Activated gamma-delta T cell treated with anti-CD3 and anti-CD28 coated beads, Interleukin-2, amount 50 U/mL, for 16 hours (primary cell): ENCODE results near the gene MED13L.
"Not testable (repeated sequence)": the region's sequence is repeated elsewhere in the genome, so short reads cannot be mapped to it uniquely, and the experiment has no call there.

Experiments used
- DNase-seq: peaks from one replicate; pipeline ENCODE4 v3.0.0-alpha.2; 2020; ENCODE audit warnings: low read depth

Gene MED13L

DNA sequence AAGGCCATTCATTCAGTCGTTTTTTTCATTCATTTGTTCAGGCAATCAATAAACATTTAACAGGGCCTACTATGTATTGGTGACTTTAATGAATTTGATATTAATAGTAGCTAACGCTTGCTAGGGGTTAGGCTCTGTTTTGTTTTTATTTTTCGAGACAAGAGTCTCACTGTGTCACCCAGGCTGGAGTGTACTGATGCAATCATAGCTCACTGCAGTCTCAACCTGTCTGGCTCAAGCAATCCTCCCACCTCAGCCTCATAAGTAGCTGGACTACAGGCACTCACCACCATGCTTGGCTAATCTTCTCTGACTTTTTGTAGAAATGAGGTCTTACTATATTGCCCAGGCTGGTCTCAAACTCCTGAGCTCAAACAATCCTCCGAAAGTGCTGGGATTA lies 25.6 kb upstream of the MED13L start:
- DNase-seq, result no peak

DNA sequence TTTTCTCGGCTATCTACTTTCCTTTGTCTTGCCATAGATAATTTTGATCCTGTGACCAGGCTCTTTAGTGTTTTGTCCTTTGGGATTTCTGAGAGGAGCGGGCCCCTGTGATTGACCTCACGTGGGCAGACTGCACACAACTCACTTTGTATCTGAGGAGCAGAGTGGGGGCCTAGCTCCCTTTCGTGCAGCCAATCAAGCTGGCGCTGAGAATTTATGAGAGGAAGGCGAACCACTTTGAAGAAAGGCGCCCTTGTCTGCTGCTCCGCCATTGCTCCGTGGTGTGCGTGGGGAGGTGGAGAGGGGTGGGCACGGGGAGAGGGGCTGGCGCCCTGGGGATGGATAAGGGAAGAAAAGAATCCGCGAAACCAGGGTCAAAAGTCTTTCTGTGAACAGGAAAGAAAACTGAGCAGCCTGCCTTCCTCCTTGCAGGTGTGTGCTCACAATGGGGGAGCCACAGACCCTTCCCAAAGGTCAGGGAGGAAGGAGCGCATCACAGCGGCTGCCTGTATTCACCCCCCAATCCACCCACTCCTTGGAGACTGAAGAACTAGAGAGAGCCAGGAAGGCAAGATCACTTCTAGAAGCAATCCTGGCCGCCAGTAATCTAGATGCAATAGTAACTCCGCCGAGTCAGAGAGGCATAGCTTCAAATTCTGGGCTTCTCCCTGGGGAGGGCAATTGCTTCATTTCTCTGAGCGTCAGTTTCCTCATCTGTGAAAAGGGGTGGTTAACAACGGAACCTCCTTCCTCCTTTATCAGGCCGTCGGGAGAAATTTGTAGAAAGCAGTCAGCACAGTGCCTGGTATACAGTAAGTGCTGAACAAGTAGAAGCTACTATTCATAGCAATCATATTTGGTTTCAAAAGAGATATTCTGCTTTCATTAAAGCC lies 24.9 kb upstream of the MED13L start:
- no peak for DNase-seq

DNA sequence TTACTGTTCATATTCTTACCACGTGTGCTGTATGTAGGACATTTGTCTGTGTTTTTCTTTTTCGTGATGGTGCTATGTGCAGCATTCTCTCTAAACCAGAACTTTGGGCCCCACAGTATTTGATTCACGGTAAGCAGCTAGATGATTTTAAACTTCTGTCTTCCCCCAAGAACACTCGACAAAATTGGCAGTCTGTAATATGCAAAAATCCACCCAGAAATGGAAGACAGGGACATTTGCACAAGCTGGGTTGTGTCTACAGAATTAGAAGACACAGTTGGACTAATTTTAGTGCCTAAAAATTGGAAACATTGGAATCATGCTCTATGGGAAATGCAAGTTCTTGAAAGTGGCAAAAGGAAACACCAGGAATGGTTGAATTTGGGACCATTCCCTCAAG lies 24.1 kb upstream of the MED13L start:
- DNase-seq, result no peak

- no peak for DNase-seq
Observed at GRCh38 chr12:116299665-116300328, 22.3 kb upstream of the MED13L start.

DNA sequence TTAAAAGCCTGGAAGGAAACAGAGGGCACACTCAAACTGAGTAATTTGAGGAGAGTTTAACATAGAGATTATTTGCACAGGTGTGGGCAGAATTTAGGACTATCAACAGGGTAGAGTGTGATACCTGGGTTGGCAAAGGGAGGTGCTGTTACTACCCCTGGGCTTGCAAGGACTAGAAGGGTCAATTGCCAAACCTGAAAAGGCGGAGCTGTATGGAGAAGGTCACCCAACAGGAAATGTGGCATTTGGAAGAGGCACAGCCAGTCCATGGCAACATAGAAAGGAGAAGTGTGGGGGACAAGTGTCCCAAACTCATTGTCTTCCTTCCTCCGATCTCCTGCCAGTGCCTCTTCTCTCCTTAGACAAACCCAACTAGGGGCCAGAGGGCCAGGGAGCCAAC lies 21.6 kb upstream of the MED13L start:
- no peak for DNase-seq

GRCh38 chr12:116298578-116298977 lies 21.1 kb upstream of the MED13L start:
- no peak for DNase-seq

- no peak for DNase-seq
Observed at GRCh38 chr12:116297224-116297834, 19.8 kb upstream of the MED13L start.

DNA sequence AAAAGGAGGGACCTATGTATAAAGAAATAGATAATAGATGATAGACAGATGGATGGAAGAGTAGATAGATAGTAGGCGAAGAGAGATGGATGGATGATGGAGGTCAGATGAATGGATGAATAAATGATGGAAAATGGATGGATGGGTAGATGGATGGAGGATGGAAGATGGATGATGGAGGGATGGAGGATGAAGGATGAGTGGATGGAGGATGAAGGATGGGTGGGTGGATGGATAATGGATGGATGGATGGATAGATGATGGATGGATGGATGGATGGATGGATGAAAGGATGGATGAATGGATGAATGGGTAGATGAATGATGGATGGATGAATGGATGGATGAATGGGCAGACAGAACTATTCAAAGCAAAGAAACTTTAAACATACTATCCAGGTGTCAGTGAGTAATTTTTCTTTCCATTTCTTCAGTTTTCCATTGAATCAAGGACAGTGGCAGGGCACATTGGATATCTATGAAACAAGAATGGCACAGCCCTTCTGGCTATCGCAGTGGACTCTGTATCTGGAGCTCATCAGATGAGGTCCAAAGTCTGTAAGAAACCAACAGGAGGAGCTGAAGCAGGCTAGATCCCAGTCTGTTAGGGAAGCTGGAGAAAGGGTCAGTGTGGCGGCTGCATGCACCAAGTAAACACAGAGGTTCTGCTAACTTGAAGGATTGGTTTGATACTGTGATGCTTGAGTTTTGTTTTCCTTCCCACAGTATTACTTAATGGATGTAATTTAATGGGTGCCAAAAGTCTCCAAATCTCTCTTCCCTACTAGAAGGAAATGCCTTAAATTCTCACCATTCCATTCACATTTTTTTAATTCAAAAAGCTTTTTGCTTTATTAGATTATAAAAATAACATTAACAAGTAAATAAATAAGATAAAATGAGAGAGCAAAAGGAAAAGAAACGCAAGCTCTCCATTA lies 18.1 kb upstream of the MED13L start:
- DNase-seq, result no peak

GRCh38 chr12:116294454-116295165 lies 17.1 kb upstream of the MED13L start:
- no peak for DNase-seq

DNA sequence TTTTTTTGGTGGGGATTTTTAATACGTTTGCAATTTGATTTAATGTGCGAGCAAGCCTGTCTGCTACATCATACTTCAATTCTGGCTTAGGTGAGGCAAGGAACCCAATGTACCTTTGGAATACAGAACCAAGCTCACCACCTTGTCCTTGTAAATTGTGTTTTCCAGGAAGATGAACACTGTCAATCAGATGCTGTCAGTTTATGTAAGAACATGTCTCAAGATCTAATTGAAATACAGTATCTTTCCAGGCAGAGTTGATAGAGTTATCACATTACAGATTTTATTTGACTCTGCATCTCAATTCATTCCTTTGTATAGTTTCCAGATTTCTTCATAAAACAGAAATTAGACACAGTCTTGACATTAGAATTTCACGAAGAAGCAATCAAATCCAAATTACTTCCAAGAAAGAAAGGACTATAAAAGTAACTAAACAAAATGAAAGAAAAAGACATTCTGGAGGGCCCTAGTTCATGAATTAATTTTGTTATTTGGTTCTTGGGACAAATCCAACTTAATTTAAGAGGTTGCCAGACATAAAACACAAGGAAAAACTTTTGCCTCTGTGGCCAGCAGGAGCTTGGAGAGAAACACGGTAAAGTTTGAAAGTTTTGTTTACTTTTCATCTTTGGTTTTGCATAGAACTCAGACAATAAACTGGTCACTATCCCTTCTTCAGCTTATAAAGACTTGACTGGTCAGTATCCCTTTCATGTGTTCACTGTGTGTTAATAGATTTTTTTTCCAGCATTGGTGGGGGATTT lies 16.4 kb upstream of the MED13L start:
- no peak for DNase-seq

- DNase-seq, result no peak
Observed at GRCh38 chr12:116291218-116291617, 13.7 kb upstream of the MED13L start.

GRCh38 chr12:116288735-116289134 lies 11.2 kb upstream of the MED13L start:
- DNase-seq, result no peak

DNA sequence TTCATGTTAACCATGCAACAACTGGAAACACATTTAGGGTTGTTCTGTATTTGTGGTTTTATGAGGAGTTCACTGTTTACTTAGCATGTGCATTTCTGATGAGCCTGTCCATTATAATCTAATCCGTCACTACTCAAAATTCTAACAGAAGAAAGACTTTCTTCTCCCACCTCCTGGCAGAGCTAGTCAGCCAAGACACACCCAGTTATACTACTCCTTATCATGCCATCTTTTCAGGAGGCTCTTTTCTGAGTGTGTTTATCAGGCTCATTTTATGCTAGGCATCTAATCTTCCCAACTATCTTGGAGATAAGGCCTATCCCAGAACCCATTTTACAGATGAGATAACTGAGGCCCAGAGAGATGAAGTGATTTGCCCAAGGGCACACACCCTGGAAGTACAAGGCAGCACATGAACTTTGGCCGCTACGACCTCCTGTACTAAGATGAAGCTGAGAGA lies 10.4 kb upstream of the MED13L start:
- DNase-seq, result no peak

- no peak for DNase-seq
Observed at GRCh38 chr12:116284396-116284795, 6.9 kb upstream of the MED13L start.

- DNase-seq, result not testable (repeated sequence)
Observed at GRCh38 chr12:116283881-116284280, 6.4 kb upstream of the MED13L start.

- DNase-seq, result no peak
Observed at GRCh38 chr12:116282371-116283286, 5.1 kb upstream of the MED13L start.

GRCh38 chr12:116280595-116281290 lies 3.2 kb upstream of the MED13L start:
- no peak for DNase-seq

DNA sequence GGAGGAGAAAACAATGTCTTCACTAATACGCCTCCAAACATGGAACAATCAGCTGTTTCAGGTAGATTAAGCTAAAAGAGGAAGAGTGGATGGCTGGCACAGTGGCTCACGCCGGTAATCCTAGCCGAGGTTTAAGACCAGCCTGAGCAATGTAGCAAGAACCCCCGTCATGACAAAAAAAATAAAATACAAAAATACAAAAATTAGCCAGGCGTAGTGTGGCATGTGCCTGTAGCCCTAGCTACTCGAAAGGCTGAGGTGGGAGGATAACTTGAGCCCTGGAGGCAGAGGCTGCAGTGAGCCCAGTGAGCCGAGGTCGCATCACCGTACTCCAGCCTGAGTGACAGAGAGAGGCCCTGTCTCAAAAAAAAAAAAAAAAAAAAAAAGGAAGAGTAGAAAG lies 1.2 kb upstream of the MED13L start:
- DNase-seq, result no peak

DNA sequence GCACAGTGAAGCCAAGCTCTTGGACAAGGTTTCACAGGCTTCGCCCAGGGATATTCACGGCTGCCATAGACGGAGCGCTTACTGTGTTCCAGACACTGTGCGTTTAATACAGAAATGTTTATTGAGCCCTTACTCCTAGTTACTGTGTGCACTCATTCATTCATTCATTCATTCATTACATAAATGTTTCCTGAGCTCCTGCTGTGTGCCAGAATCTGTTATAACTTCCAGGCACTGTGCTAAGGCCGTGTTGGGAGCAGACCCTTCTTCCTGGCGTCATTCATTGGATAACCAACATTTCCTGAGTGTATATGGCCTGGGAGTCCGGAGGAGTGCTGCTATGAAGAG lies 760 bp upstream of the MED13L start:
- no peak for DNase-seq
